HepG2 (cell line): ENCODE measurements around the gene RTEL1.
A peak's percentile ranks its signal among the peaks of the same experiment; 100 is the strongest.

Source experiments
- GABPA ChIP-seq, 2 experiments: IDR thresholded peaks; 2 replicates each; pipeline ENCODE4 v1.6.1; 2011 to 2016; ENCODE audit warnings: low read depth in 2 of 2, low read length in 1 of 2, missing biosample characterization in 1 of 2, missing genetic modification characterization in 1 of 2
- POLR2A ChIP-seq, 2 experiments: IDR thresholded peaks; 2 replicates each; pipeline ENCODE4 v1.6.1; 2011; ENCODE audit warnings: low read depth in 2 of 2, low read length in 2 of 2, mild to moderate bottlenecking in 1 of 2, moderate library complexity in 1 of 2; ENCODE audit not compliant: insufficient read depth in 1 of 2
- ZNF790 ChIP-seq: sonication (generic); formaldehyde crosslinking; IDR thresholded peaks from 2 replicates; pipeline ENCODE4 v1.8.0; 2022; ENCODE audit warnings: missing genetic modification reagents, mild to moderate bottlenecking, borderline replicate concordance
- TF ChIP-seq, protein P1 (sequence below): sonication (generic); formaldehyde crosslinking; IDR thresholded peaks from 2 replicates; pipeline ENCODE4 v1.8.0; 2022; ENCODE audit warnings: missing genetic modification reagents, mild to moderate bottlenecking, inconsistent platforms, borderline replicate concordance
- TF ChIP-seq, protein P2 (sequence below), 2 experiments: IDR thresholded peaks; 2 replicates each; pipeline ENCODE4 v1.6.1; 2011 to 2012; ENCODE audit warnings: low read length in 2 of 2, borderline replicate concordance in 1 of 2, low read depth in 1 of 2, mild to moderate bottlenecking in 1 of 2, moderate library complexity in 1 of 2
- TF ChIP-seq, protein P3 (sequence below): IDR thresholded peaks from 2 replicates; pipeline ENCODE4 v1.6.1; 2016; ENCODE audit warnings: mild to moderate bottlenecking, missing biosample characterization, missing genetic modification reagents

DNA sequence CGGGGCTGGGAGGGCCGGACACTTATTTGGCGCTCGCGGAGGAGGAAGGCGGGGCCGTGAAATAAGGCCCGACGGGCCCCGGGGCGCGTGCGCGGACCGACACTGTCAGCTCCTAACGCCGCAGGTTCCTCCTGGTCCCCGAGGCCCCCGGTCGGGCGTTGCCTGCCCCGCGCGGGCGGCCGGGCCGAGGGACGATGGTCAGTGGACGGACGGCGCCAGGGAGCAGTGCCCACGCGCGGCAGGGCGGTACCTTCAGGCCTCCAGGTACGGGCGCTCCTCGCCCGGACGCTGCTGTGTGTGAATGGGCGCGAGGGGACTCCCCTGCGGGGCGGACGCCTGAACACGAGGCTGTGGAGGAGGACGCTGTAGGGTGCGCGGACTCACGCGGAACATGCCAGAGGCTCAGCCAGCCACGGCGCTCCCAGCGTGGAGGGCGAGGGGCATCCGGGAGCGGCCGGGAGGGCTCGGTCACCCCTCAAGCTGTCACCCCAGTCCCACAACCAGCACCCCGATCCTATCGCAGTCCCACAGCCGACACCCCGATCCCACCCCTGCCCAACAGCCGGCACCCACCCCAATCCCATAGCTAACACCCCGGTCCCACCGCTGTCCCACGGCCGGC is 30.9 kb upstream of the RTEL1 start:
- TF ChIP-seq, protein P1, sequence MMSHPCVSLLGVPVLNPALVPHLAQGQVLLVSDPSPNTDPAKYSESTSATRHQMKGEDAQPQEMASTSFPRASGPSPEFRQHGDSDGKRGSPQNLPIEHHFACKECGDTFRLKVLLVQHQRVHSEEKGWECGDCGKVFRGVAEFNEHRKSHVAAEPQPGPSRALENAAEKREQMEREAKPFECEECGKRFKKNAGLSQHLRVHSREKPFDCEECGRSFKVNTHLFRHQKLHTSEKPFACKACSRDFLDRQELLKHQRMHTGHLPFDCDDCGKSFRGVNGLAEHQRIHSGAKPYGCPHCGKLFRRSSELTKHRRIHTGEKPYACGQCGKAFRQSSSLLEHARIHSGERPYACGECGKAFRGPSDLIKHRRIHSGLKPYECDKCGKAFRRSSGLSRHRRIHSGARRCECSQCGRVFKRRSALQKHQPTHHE (CRISPR knock-in tag): no peak; the same call in 1 of the 2 replicates
- TF ChIP-seq GABPA (IDR thresholded peaks at IDR 0.05; ENCODE audit: low read depth, low read length): 0 out of 2 replicates have a peak, but pooled peaks have one; percentile 18
- 0 out of 2 replicates have a peak, but pooled peaks have one; percentile 30 for TF ChIP-seq GABPA (CRISPR knock-in tag; IDR thresholded peaks at IDR 0.05; ENCODE audit: low read depth)
- peak; percentile 62; the same call in 1 of the 2 replicates for TF ChIP-seq ZNF790 (CRISPR knock-in tag)
- TF ChIP-seq, protein P2, sequence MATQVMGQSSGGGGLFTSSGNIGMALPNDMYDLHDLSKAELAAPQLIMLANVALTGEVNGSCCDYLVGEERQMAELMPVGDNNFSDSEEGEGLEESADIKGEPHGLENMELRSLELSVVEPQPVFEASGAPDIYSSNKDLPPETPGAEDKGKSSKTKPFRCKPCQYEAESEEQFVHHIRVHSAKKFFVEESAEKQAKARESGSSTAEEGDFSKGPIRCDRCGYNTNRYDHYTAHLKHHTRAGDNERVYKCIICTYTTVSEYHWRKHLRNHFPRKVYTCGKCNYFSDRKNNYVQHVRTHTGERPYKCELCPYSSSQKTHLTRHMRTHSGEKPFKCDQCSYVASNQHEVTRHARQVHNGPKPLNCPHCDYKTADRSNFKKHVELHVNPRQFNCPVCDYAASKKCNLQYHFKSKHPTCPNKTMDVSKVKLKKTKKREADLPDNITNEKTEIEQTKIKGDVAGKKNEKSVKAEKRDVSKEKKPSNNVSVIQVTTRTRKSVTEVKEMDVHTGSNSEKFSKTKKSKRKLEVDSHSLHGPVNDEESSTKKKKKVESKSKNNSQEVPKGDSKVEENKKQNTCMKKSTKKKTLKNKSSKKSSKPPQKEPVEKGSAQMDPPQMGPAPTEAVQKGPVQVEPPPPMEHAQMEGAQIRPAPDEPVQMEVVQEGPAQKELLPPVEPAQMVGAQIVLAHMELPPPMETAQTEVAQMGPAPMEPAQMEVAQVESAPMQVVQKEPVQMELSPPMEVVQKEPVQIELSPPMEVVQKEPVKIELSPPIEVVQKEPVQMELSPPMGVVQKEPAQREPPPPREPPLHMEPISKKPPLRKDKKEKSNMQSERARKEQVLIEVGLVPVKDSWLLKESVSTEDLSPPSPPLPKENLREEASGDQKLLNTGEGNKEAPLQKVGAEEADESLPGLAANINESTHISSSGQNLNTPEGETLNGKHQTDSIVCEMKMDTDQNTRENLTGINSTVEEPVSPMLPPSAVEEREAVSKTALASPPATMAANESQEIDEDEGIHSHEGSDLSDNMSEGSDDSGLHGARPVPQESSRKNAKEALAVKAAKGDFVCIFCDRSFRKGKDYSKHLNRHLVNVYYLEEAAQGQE (IDR thresholded peaks at IDR 0.05; ENCODE audit: borderline replicate concordance in 1 of 2, low read depth in 1 of 2, low read length in 2 of 2): peak in 1 of 2 experiments; percentile 11; a peak in 1 of 4 replicates
- TF ChIP-seq, protein P3, sequence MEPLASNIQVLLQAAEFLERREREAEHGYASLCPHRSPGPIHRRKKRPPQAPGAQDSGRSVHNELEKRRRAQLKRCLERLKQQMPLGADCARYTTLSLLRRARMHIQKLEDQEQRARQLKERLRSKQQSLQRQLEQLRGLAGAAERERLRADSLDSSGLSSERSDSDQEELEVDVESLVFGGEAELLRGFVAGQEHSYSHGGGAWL (CRISPR knock-in tag): peak; percentile 99
- peak; percentile 77 to 93 for TF ChIP-seq POLR2A (IDR thresholded peaks at IDR 0.05; ENCODE audit: insufficient read depth in 1 of 2, low read depth in 2 of 2, low read length in 2 of 2)
